A549 (cell line): ENCODE results near the gene LAMA3. TPM values are rescaled to one million over a fixed set of nuclear protein-coding genes. Genes with fewer than 3 reads are reported as not detected.
A peak's percentile ranks its signal among the peaks of the same experiment; 100 is the strongest.
"Not testable (repeated sequence)": the region's sequence is repeated elsewhere in the genome, so short reads cannot be mapped to it uniquely, and the experiment has no call there.

Experiments
- ATAC-seq, 2 experiments: fragments of 200-7000 bp in 1 of 2; fragments of >200 bp in 1 of 2; cut with Nextera tagmentation in 1 of 2; cut with Tn5 transposase in 1 of 2; 3 replicates each; pipeline versions ENCODE4 v1.8.0 to v1.9.1; 2018 to 2020; ENCODE audit warnings: mild to moderate bottlenecking in 1 of 2, moderate library complexity in 1 of 2
- CTCF ChIA-PET: fragments of 300-600 bp; sonication (Branson Sonifier 250); formaldehyde crosslinking; extraction: SDS; loops from one replicate; lab custom pipeline; 2021; ENCODE audit warnings: antibody characterized with exemption, inconsistent platforms; lab: Yijun Ruan, JAX
- POLR2A ChIA-PET: fragments of 350-600 bp; formaldehyde crosslinking; extraction: SDS; loops from one replicate; lab custom pipeline; 2021; ENCODE audit warnings: antibody characterized with exemption, inconsistent platforms; lab: Yijun Ruan, JAX
- DNase-seq, 2 experiments: peaks; one replicate each; pipeline versions ENCODE4 v3.0.0 to v3.0.0-alpha.2; 2011 to 2016; ENCODE audit warnings: low read depth in 1 of 2, low spot score in 1 of 2
- FAIRE-seq: peaks from 2 replicates; lab custom pipeline; 2011; peaks lifted over from hg19 to GRCh38; lab: Jason Lieb, UNC
- H3K27ac ChIP-seq, 2 experiments: fragments of >200 bp; sonication (Bioruptor Twin); formaldehyde crosslinking; 3 replicates each; pipeline ENCODE4 v1.5.1; 2016 to 2017
- H3K4me1 ChIP-seq: fragments of >200 bp; sonication (Bioruptor Twin); formaldehyde crosslinking; 3 replicates; pipeline ENCODE4 v1.6.1; 2016
- H3K4me2 ChIP-seq: fragments of >200 bp; sonication (Bioruptor Twin); formaldehyde crosslinking; 3 replicates; pipeline ENCODE4 v1.6.1; 2016
- H3K4me3 ChIP-seq: fragments of >200 bp; sonication (Bioruptor Twin); formaldehyde crosslinking; 3 replicates; pipeline ENCODE4 v1.5.1; 2016
- H3K9me3 ChIP-seq: fragments of >200 bp; sonication (Bioruptor Twin); formaldehyde crosslinking; 3 replicates; pipeline ENCODE4 v1.6.1; 2016
- BHLHE40 ChIP-seq: IDR thresholded peaks from 2 replicates; pipeline ENCODE4 v1.6.1; 2012; ENCODE audit warnings: low read depth, low read length, inconsistent platforms
- CEBPB ChIP-seq, 2 experiments: fragments of >200 bp in 1 of 2; sonication (Bioruptor Twin) in 1 of 2; formaldehyde crosslinking in 1 of 2; IDR thresholded peaks; 2 replicates each; pipeline ENCODE4 v1.6.1; 2012 to 2016
- CHD2 ChIP-seq: fragments of 150-350 bp; IDR thresholded peaks from 2 replicates; pipeline ENCODE4 v1.6.1; 2014; ENCODE audit warnings: low read length; ENCODE audit not compliant: partially characterized antibody
- EHF ChIP-seq: fragments of 250-450 bp; sonication (Bioruptor Pico); IDR thresholded peaks from 2 replicates; pipeline ENCODE4 v1.5.0; 2020; ENCODE audit warnings: mild to moderate bottlenecking
- EP300 ChIP-seq, 2 experiments: fragments of >200 bp; sonication (Bioruptor Twin); formaldehyde crosslinking; IDR thresholded peaks; 2 replicates in 1 of 2; 3 replicates in 1 of 2; pipeline ENCODE4 v1.6.1; 2016 to 2017
- ESRRA ChIP-seq: fragments of 150-350 bp; IDR thresholded peaks from 2 replicates; pipeline ENCODE4 v1.6.1; 2014; ENCODE audit warnings: mild to moderate bottlenecking, low read length, borderline replicate concordance
- FOSL2 ChIP-seq, 2 experiments: fragments of 450-650 bp in 1 of 2; fragments of >200 bp in 1 of 2; sonication (Bioruptor Twin) in 1 of 2; formaldehyde crosslinking; IDR thresholded peaks; 2 replicates each; pipeline versions ENCODE4 v1.5.0 to v1.6.1; 2016 to 2020; ENCODE audit warnings: mild to moderate bottlenecking in 1 of 2, moderate library complexity in 1 of 2
- GATA3 ChIP-seq: IDR thresholded peaks from 2 replicates; pipeline ENCODE4 v1.6.1; 2012; ENCODE audit warnings: borderline replicate concordance
- HDAC2 ChIP-seq: fragments of 200-600 bp; sonication (generic); IDR thresholded peaks from 2 replicates; pipeline ENCODE4 v1.6.1; 2016
- HOXA7 ChIP-seq: fragments of 250-450 bp; sonication (Bioruptor Pico); IDR thresholded peaks from 2 replicates; pipeline ENCODE4 v1.5.0; 2020; ENCODE audit warnings: mild to moderate bottlenecking, moderate library complexity
- JUN ChIP-seq, 2 experiments: fragments of >200 bp; sonication (Bioruptor Twin); formaldehyde crosslinking; IDR thresholded peaks; 2 replicates in 1 of 2; 3 replicates in 1 of 2; pipeline ENCODE4 v1.6.1; 2016 to 2017
- JUNB ChIP-seq: fragments of >200 bp; sonication (Bioruptor Twin); formaldehyde crosslinking; IDR thresholded peaks from 2 replicates; pipeline ENCODE4 v1.6.1; 2016
- KDM1A ChIP-seq: fragments of 200-600 bp; sonication (generic); IDR thresholded peaks from 2 replicates; pipeline ENCODE4 v1.6.1; 2016; ENCODE audit warnings: low read depth, mild to moderate bottlenecking
- KDM5A ChIP-seq: fragments of 200-600 bp; sonication (generic); IDR thresholded peaks from 2 replicates; pipeline ENCODE4 v1.6.1; 2016; ENCODE audit warnings: antibody characterized with exemption, mild to moderate bottlenecking
- RFX5 ChIP-seq: fragments of 450-650 bp; IDR thresholded peaks from 2 replicates; pipeline ENCODE4 v1.7.1; 2014; ENCODE audit warnings: antibody characterized with exemption, mild to moderate bottlenecking, moderate library complexity
- RNF2 ChIP-seq: fragments of 200-600 bp; sonication (generic); IDR thresholded peaks from 2 replicates; pipeline ENCODE4 v1.6.1; 2016; ENCODE audit warnings: low read depth, mild to moderate bottlenecking, antibody characterized with exemption, moderate library complexity, borderline replicate concordance
- ZFP36 ChIP-seq: fragments of 450-650 bp; IDR thresholded peaks from 2 replicates; pipeline ENCODE4 v1.6.1; 2014; ENCODE audit warnings: borderline replicate concordance; ENCODE audit not compliant: partially characterized antibody
- ZSCAN20 ChIP-seq: fragments of 250-450 bp; sonication (Bioruptor Pico); IDR thresholded peaks from 2 replicates; pipeline ENCODE4 v1.8.0; 2022; ENCODE audit warnings: mild to moderate bottlenecking, moderate library complexity
- WGBS: methylation state at CpG from one replicate; pipeline ENCODE4 v1.1.6; 2017; ENCODE audit errors: missing lambda C conversion rate; 5-methylcytosine and 5-hydroxymethylcytosine counted together
- polyA plus RNA-seq, 4 experiments: library from polyadenylated mRNA; depleted of rRNA in 3 of 4; stranded (reverse); fragments of >200 nt; fragmentation: RNase III in 1 of 4; extraction: RNeasy Plus Mini Kit Qiagen cat#74134 plus additional on column Dnase treatment in 1 of 4; gene quantifications; 2 replicates in 3 of 4; 3 replicates in 1 of 4; pipeline ENCODE4 v1.2.3, GENCODE V29; 2011 to 2017
- TF ChIP-seq, protein P1 (sequence below): fragments of 250-450 bp; sonication (Bioruptor Pico); IDR thresholded peaks from 2 replicates; pipeline ENCODE4 v1.5.0; 2021; ENCODE audit warnings: mild to moderate bottlenecking, moderate library complexity, borderline replicate concordance
- TF ChIP-seq, protein P2 (sequence below): fragments of 450-650 bp; IDR thresholded peaks from 2 replicates; pipeline ENCODE4 v1.6.1; 2014; ENCODE audit warnings: antibody characterized with exemption
- TF ChIP-seq, protein P3 (sequence below): fragments of >200 bp; sonication (Bioruptor Twin); formaldehyde crosslinking; IDR thresholded peaks from 3 replicates; pipeline ENCODE4 v1.5.1; 2016

LAMA3 gene
- polyA plus RNA-seq, 2 of the 4 experiments (the other 2 are of a cell fraction): 18.2 to 31.0 TPM

DNA sequence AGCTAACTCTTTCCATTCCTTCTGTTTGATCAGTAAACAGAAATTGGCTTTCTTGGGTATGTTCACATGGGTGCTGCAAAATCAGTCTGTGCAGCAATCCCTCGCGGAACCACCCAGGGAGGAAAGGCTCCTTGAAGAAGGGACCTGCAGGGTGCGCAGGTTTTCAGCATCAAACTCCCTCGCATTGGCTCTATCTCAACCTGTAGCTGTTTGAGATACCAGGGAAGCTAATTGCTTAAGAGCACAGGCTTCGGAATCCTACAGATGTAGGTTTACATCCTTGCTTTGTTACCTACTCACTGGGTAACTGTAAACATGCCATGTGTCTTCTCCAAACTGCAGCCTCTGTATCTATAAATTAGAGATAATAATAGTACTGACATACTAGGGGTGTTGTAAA lies 43.2 kb downstream of the LAMA3 start:
- ChIA-PET CTCF (interaction anchor here (0.5 kb wide), 1 partner anchor 19 kb away, joined by 3 read pairs; no protein-coding TSS in a partner anchor), POLR2A (no interaction called here)
- peaks cover 33% of the 10 kb centered on the region for H3K4me1 ChIP-seq
- 78% methylated on average over 5 of the region's 5 CpGs for WGBS
- TF ChIP-seq BHLHE40 (no peak), ZFP36 (no peak)
- ATAC-seq: no peak
- DNase-seq: no peak
- no peaks in the 10 kb centered on the region for H3K9me3 ChIP-seq
- H3K4me3 ChIP-seq: no peak overlapping the region
- no peak for FAIRE-seq
- H3K27ac ChIP-seq: peak overlapping the region; percentile 13; a peak in 1 of 6 replicates
- H3K4me2 ChIP-seq: no peak overlapping the region

DNA sequence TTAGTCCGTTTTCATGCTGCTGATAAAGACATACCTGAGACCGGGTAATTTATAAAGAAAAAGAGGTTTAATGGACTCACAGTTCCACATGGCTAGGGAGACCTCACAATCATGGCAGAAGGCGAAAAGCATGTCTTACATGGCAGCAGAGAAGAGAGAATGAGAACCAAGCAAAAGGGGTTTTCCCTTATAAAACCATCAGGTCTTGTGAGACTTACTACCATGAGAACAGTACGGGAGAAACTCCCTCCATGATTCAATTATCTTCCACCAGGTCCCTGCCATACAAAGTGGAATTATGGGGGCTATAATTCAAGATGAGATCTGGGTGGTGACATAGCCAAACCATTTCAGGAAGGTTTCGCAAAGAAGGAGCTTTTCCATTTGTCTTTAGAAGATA lies 44.0 kb downstream of the LAMA3 start:
- H3K9me3 ChIP-seq, FAIRE-seq, DNase-seq, POLR2A ChIA-PET, H3K4me2 ChIP-seq, ATAC-seq, H3K4me3 ChIP-seq: not testable (repeated sequence)
- 92% methylated on average over 5 of the region's 5 CpGs for WGBS
- Histone ChIP-seq H3K27ac (peak overlapping the region in 1 of 2 experiments; percentile 76; a peak in 1 of 6 replicates), H3K4me1 (peaks cover 33% of the 10 kb centered on the region)
- CTCF ChIA-PET: interaction anchor here (0.6 to 2.1 kb wide), 2 partner anchors 30 to 208 kb away, joined by 3 to 5 read pairs; no protein-coding TSS in a partner anchor

DNA sequence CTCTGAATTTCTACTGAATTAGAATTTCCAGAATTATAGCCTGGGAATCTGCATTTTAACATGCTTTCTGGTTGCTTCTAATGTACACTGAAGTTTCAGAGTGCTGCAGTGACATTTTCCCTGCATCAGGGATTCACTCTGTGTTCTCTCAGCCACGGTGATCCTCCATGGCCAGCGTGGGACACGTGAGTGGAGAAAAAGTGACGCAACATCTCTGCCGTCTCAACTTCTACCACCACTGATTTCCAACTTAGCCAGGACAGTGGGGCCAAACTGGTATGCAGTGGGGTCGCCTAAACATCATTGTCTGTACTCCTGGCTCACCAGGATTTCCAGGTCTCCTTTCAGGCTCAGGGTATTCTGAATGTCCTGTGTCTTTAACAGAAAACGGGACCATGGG lies 44.6 kb downstream of the LAMA3 start:
- Histone ChIP-seq H3K4me3 (no peak overlapping the region), H3K4me1 (peaks cover 38% of the 10 kb centered on the region), H3K9me3 (no peaks in the 10 kb centered on the region), H3K27ac (peak overlapping the region; percentile 68 to 76; a peak in 5 of 6 replicates), H3K4me2 (no peak overlapping the region; the same call in 2 of the 3 replicates)
- 94% methylated on average over 7 of the region's 7 CpGs for WGBS
- no peak for TF ChIP-seq ESRRA
- TF ChIP-seq, protein P1, sequence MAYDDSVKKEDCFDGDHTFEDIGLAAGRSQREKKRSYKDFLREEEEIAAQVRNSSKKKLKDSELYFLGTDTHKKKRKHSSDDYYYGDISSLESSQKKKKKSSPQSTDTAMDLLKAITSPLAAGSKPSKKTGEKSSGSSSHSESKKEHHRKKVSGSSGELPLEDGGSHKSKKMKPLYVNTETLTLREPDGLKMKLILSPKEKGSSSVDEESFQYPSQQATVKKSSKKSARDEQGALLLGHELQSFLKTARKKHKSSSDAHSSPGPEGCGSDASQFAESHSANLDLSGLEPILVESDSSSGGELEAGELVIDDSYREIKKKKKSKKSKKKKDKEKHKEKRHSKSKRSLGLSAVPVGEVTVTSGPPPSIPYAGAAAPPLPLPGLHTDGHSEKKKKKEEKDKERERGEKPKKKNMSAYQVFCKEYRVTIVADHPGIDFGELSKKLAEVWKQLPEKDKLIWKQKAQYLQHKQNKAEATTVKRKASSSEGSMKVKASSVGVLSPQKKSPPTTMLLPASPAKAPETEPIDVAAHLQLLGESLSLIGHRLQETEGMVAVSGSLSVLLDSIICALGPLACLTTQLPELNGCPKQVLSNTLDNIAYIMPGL (CRISPR knock-in tag): no peak
- TF ChIP-seq ZSCAN20: no peak
- TF ChIP-seq JUN (IDR thresholded peaks at IDR 0.05): no peak
- TF ChIP-seq ZFP36: no peak
- TF ChIP-seq EHF (CRISPR knock-in tag): no peak
- TF ChIP-seq, protein P2, sequence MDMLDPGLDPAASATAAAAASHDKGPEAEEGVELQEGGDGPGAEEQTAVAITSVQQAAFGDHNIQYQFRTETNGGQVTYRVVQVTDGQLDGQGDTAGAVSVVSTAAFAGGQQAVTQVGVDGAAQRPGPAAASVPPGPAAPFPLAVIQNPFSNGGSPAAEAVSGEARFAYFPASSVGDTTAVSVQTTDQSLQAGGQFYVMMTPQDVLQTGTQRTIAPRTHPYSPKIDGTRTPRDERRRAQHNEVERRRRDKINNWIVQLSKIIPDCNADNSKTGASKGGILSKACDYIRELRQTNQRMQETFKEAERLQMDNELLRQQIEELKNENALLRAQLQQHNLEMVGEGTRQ: no peak
- no peak for TF ChIP-seq KDM1A
- TF ChIP-seq RFX5: no peak
- TF ChIP-seq, protein P3, sequence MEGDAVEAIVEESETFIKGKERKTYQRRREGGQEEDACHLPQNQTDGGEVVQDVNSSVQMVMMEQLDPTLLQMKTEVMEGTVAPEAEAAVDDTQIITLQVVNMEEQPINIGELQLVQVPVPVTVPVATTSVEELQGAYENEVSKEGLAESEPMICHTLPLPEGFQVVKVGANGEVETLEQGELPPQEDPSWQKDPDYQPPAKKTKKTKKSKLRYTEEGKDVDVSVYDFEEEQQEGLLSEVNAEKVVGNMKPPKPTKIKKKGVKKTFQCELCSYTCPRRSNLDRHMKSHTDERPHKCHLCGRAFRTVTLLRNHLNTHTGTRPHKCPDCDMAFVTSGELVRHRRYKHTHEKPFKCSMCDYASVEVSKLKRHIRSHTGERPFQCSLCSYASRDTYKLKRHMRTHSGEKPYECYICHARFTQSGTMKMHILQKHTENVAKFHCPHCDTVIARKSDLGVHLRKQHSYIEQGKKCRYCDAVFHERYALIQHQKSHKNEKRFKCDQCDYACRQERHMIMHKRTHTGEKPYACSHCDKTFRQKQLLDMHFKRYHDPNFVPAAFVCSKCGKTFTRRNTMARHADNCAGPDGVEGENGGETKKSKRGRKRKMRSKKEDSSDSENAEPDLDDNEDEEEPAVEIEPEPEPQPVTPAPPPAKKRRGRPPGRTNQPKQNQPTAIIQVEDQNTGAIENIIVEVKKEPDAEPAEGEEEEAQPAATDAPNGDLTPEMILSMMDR: no peak
- no peak for DNase-seq
- no peak for ATAC-seq
- ChIA-PET CTCF (interaction anchor here (2.1 kb wide), 1 partner anchor 31 kb away, joined by 5 read pairs; no protein-coding TSS in a partner anchor), POLR2A (no interaction called here)
- FAIRE-seq: no peak

DNA sequence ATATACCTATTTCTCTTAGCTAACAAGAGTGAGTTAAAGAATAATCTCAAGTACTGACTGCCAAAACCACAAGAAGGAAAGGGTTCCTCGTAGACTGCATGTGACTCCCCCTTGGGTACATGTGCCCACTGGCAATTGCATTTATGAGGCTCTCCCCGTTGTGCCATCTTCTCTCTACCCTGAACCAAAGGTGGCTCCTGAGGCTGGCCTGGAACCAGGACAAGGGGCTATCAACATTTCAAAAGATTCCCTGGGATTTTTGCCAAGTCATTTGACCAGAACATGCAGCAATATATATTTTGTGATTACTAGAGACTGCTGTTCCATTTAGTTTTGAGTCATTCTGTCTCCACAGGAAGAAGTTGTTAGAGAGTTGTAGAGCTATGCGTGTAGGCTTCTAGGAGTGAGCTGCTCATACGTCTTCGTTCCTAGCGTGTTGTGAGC lies 45.8 kb downstream of the LAMA3 start:
- H3K27ac ChIP-seq: peak overlapping the region; percentile 68 to 76; a peak in 5 of 6 replicates
- ChIA-PET CTCF (interaction anchor here (2.1 kb wide), 1 partner anchor 32 kb away, joined by 5 read pairs; no protein-coding TSS in a partner anchor), POLR2A (no interaction called here)
- FAIRE-seq (no peak), DNase-seq (peak in 1 of 2 experiments; percentile 16), ATAC-seq (peak; percentile 57 to 59)
- H3K4me2 ChIP-seq: peak overlapping the region; percentile 51
- no peaks in the 10 kb centered on the region for H3K9me3 ChIP-seq
- no peak overlapping the region for H3K4me3 ChIP-seq
- peaks cover 50% of the 10 kb centered on the region for H3K4me1 ChIP-seq
- 55% methylated on average over 6 of the region's 6 CpGs for WGBS
- TF ChIP-seq HOXA7 (CRISPR knock-in tag) (no peak), KDM5A (no peak), KDM1A (no peak), RNF2 (no peak), CEBPB (IDR thresholded peaks at IDR 0.05) (no peak), GATA3 (no peak), EP300 (IDR thresholded peaks at IDR 0.05) (0 out of 5 replicates have a peak, but pooled peaks of 1 of the 2 experiments have one; percentile 22), CHD2 (no peak), JUN (IDR thresholded peaks at IDR 0.05) (0 out of 5 replicates have a peak, but pooled peaks of 1 of the 2 experiments have one; percentile 27), FOSL2 (IDR thresholded peaks at IDR 0.05) (no peak), FOSL2 (CRISPR knock-in tag; IDR thresholded peaks at IDR 0.05) (no peak), JUNB (0 out of 2 replicates have a peak, but pooled peaks have one; percentile 15), HDAC2 (no peak)
- TF ChIP-seq, protein P2: no peak
